ENCODE results near the gene HS3ST6. TPM values are rescaled to one million over a fixed set of nuclear protein-coding genes. Genes with fewer than 3 reads are reported as not detected.

The HS3ST6 gene
- total and polyA plus RNA-seq, 9 of the 15 experiments (the other 6 are each of a cell fraction or from before 2014, with no cell fraction given): not detected

DNA sequence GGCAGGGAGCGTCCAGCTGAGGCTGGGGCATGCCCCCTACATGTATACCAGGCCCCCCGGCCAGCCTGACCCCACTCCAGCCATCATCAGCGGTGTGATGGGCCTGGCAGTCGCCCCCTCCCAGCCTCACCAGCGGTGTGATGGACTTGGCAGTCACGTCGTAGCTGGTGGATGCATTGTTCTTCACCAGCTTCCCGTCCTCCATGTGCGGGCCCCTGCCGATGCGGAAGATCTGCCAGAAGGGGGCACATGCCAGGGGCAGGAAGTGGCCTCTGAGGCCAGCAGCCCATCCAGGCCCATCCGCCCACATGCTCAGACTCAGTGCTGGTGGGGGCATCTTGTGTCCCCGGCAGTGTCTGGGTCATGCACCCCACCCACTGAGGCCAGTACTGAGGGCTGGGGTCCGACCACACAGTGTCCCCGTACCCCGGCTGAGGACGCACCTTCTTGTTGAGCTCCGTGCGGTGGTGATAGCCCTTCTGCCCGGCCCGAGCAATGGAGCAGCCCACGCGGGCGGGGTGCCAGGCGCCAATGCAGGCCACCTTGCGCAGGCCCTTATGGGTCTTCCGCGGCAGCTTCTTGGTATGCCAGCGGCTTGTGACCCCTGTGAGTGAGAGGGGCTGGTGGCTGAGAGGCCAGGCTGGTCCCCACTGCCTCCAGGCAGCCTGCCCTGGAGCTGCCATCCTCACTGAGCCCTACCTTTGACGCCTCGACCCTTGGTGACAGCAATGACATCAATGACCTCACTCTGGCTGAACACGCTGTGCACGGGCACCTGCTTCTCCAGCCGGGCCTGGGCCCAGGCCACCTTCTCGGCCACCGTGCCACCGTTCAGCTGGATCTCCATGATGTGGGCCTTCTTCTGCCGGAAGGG lies 28.5 kb upstream of the HS3ST6 start (continued):
- TF ChIP-seq, protein P1, sequence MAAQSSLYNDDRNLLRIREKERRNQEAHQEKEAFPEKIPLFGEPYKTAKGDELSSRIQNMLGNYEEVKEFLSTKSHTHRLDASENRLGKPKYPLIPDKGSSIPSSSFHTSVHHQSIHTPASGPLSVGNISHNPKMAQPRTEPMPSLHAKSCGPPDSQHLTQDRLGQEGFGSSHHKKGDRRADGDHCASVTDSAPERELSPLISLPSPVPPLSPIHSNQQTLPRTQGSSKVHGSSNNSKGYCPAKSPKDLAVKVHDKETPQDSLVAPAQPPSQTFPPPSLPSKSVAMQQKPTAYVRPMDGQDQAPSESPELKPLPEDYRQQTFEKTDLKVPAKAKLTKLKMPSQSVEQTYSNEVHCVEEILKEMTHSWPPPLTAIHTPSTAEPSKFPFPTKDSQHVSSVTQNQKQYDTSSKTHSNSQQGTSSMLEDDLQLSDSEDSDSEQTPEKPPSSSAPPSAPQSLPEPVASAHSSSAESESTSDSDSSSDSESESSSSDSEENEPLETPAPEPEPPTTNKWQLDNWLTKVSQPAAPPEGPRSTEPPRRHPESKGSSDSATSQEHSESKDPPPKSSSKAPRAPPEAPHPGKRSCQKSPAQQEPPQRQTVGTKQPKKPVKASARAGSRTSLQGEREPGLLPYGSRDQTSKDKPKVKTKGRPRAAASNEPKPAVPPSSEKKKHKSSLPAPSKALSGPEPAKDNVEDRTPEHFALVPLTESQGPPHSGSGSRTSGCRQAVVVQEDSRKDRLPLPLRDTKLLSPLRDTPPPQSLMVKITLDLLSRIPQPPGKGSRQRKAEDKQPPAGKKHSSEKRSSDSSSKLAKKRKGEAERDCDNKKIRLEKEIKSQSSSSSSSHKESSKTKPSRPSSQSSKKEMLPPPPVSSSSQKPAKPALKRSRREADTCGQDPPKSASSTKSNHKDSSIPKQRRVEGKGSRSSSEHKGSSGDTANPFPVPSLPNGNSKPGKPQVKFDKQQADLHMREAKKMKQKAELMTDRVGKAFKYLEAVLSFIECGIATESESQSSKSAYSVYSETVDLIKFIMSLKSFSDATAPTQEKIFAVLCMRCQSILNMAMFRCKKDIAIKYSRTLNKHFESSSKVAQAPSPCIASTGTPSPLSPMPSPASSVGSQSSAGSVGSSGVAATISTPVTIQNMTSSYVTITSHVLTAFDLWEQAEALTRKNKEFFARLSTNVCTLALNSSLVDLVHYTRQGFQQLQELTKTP (IDR thresholded peaks at IDR 0.05; ENCODE audit: low read depth in 1 of 2, partially characterized antibody in 2 of 2): no peak

DNA sequence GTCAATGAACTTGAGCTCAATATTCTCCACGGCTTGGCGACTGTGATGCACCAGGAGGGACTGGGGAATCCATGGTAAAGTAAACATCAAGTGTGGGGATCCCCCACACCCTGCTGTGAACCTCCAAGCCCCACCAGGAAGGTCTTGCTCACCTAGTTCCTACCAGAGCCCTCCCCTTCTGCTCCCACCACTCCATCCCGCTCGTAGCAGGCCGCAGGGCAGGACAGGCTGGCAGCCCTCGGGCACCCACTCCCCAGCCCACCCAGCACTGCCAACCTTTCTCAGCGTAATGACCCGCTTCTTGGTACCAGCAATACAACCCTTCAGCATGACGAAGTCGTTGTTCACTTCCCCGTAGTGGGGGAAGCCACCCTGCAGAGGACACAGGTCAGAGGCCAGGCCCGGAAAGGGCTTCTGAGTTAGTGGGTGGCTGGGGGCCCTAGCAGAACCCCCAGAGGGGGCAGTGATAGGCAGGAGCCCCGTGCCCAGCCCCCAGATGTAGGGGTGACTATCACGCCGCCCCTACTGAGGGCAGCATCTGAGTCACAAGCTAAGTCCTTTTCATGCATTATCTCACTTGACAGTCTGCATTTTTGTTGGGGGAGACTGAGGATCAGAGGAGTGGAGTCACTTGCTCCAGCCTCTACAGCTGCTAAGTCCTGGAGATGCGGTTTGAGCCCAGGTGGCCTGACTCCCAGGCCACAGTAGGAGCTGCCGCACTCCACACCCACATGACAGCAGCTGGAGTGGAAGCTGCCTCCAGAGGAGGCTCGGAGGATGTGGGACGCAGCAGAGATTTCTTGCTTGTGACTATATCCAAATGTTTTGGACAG lies 27.6 kb upstream of the HS3ST6 start:
- Histone ChIP-seq H3K4me2 (ENCODE audit: insufficient read depth, low read length) (no peak overlapping the region), H3K9ac (ENCODE audit: insufficient read depth in 1 of 2, low read depth in 2 of 2, low read length in 2 of 2) (peak overlapping the region in 1 of 2 experiments; percentile 50; a peak in 1 of 4 replicates), H3K4me1 (replicated peaks in 1 of 2; ENCODE audit: control insufficient read depth in 2 of 2, insufficient read depth in 2 of 2, low read length in 2 of 2) (peaks cover 29 to 70% of the 10 kb centered on the region in 2 experiments), H3K9me1 (ENCODE audit: control insufficient read depth, insufficient read depth, low read length) (peaks cover 8% of the 10 kb centered on the region), H4K20me1 (replicated peaks; ENCODE audit: control insufficient read depth, insufficient read depth, low read length) (peaks cover 7% of the 10 kb centered on the region), H3K4me3 (no peak overlapping the region), H3K79me2 (ENCODE audit: control insufficient read depth, insufficient read depth, low read length) (peaks cover 20% of the 10 kb centered on the region), H3K27me3 (ENCODE audit: control insufficient read depth in 2 of 2, insufficient read depth in 2 of 2, low read length in 2 of 2) (no peaks in the 10 kb centered on the region), H3K27ac (ENCODE audit: extremely low read depth, low read depth, low read length) (no peak overlapping the region), H3K36me3 (ENCODE audit: control insufficient read depth, insufficient read depth, low read length) (peaks cover 6% of the 10 kb centered on the region; the same call in 1 of the 3 replicates), H3K9me3 (replicated peaks; ENCODE audit: control insufficient read depth, insufficient read depth, low read depth, low read length) (no peaks in the 10 kb centered on the region), H2AFZ (ENCODE audit: low read depth, low read length) (no peak overlapping the region)
- FAIRE-seq (peak; percentile 6), ATAC-seq (no peak), DNase-seq (ENCODE audit: extremely low read depth in 1 of 4, low spot score in 3 of 4) (peak in 2 of 4 experiments; percentile 39 to 68)
- ChIA-PET POLR2A (interaction anchor here (0.7 to 2.9 kb wide), 5 partner anchors 15 to 210 kb away, joined by 3 to 27 read pairs (median 4); partner anchors contain the start of genes RPS2 and TRAF7), CTCF (ENCODE audit: low intra/inter-chr PET ratio) (no interaction called here)
- no TSS peak for BruUV-seq (replicated peaks)
- WGBS (ENCODE audit: insufficient coverage, low coverage, missing lambda C conversion rate): 37% methylated on average over 12 of the region's 19 CpGs
- intact Hi-C loops (cut with micrococcal nuclease) (no loop called here), in situ Hi-C loops (cut with MboI) (no loop called here)
- TF ChIP-seq, protein P2, sequence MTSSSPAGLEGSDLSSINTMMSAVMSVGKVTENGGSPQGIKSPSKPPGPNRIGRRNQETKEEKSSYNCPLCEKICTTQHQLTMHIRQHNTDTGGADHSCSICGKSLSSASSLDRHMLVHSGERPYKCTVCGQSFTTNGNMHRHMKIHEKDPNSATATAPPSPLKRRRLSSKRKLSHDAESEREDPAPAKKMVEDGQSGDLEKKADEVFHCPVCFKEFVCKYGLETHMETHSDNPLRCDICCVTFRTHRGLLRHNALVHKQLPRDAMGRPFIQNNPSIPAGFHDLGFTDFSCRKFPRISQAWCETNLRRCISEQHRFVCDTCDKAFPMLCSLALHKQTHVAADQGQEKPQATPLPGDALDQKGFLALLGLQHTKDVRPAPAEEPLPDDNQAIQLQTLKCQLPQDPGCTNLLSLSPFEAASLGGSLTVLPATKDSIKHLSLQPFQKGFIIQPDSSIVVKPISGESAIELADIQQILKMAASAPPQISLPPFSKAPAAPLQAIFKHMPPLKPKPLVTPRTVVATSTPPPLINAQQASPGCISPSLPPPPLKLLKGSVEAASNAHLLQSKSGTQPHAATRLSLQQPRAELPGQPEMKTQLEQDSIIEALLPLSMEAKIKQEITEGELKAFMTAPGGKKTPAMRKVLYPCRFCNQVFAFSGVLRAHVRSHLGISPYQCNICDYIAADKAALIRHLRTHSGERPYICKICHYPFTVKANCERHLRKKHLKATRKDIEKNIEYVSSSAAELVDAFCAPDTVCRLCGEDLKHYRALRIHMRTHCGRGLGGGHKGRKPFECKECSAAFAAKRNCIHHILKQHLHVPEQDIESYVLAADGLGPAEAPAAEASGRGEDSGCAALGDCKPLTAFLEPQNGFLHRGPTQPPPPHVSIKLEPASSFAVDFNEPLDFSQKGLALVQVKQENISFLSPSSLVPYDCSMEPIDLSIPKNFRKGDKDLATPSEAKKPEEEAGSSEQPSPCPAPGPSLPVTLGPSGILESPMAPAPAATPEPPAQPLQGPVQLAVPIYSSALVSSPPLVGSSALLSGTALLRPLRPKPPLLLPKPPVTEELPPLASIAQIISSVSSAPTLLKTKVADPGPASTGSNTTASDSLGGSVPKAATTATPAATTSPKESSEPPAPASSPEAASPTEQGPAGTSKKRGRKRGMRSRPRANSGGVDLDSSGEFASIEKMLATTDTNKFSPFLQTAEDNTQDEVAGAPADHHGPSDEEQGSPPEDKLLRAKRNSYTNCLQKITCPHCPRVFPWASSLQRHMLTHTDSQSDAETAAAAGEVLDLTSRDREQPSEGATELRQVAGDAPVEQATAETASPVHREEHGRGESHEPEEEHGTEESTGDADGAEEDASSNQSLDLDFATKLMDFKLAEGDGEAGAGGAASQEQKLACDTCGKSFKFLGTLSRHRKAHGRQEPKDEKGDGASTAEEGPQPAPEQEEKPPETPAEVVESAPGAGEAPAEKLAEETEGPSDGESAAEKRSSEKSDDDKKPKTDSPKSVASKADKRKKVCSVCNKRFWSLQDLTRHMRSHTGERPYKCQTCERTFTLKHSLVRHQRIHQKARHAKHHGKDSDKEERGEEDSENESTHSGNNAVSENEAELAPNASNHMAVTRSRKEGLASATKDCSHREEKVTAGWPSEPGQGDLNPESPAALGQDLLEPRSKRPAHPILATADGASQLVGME (CRISPR knock-in tag; IDR thresholded peaks at IDR 0.05): no peak
- TF ChIP-seq ZNF354B (CRISPR knock-in tag; IDR thresholded peaks at IDR 0.05) (no peak), ARID1B (IDR thresholded peaks at IDR 0.05) (peak; percentile 45; the same call in 1 of the 2 replicates), MBD2 (IDR thresholded peaks at IDR 0.05; ENCODE audit: borderline replicate concordance, low read depth) (no peak), ZNF717 (CRISPR knock-in tag; IDR thresholded peaks at IDR 0.05) (no peak), ZNF133 (CRISPR knock-in tag; IDR thresholded peaks at IDR 0.05) (no peak)
